Activated CD4-positive, alpha-beta memory T cell treated with anti-CD3 and anti-CD28 coated beads, Interleukin-2, amount 10 ng/mL, durations not matched to agents 7 days and 5 days (primary cell): ENCODE data around the gene TOR2A. TPM values are rescaled to one million over a fixed set of nuclear protein-coding genes. Genes with fewer than 3 reads are reported as not detected.

ENCODE experiments used
- CTCF ChIA-PET: fragments of 350-600 bp; sonication (Branson Sonifier 250); formaldehyde crosslinking; loops from one replicate; lab custom pipeline; 2021; ENCODE audit warnings: antibody characterized with exemption, inconsistent platforms; lab: Charles Lee
- POLR2A ChIA-PET: fragments of 350-600 bp; sonication (Branson Sonifier 250); formaldehyde crosslinking; loops from one replicate; lab custom pipeline; 2021; ENCODE audit warnings: antibody characterized with exemption; lab: Charles Lee
- DNase-seq: peaks from one replicate; pipeline ENCODE4 v3.0.0-alpha.2; 2020
- H3K27ac Mint-ChIP-seq: one replicate; pipeline ENCODE4 v1.8.0; 2021; ENCODE audit warnings: mild to moderate bottlenecking, mixed read lengths
- H3K27me3 Mint-ChIP-seq: one replicate; pipeline ENCODE4 v1.8.0; 2021; ENCODE audit warnings: mixed read lengths
- H3K36me3 Mint-ChIP-seq: one replicate; pipeline ENCODE4 v1.8.0; 2021; ENCODE audit warnings: low read depth, mixed read lengths
- H3K4me1 Mint-ChIP-seq: one replicate; pipeline ENCODE4 v1.8.0; 2021; ENCODE audit warnings: mixed read lengths
- H3K4me3 Mint-ChIP-seq: one replicate; pipeline ENCODE4 v1.8.0; 2021; ENCODE audit warnings: mild to moderate bottlenecking, mixed read lengths
- H3K9me3 Mint-ChIP-seq: one replicate; pipeline ENCODE4 v1.8.0; 2021; ENCODE audit warnings: mixed read lengths
- total RNA-seq, 2 experiments: library from RNA; stranded (reverse); gene quantifications; one replicate each; pipeline ENCODE4 v1.2.3, GENCODE V29; 2021

The TOR2A gene
- total RNA-seq, 2 experiments from 2014 or later: 20.6 to 23.3 TPM

- Mint-ChIP-seq H3K27ac (peak overlapping the region; percentile 80), H3K4me3 (peak overlapping the region; percentile 79), H3K27me3 (no peaks in the 10 kb centered on the region), H3K9me3 (no peaks in the 10 kb centered on the region), H3K4me1 (peaks cover 23% of the 10 kb centered on the region), H3K36me3 (peaks cover 25% of the 10 kb centered on the region)
- CTCF ChIA-PET: interaction anchor here (0.6 to 3.4 kb wide), 54 partner anchors 9 to 950 kb away, joined by 3 to 49 read pairs (median 9); partner anchors contain the start of genes CDK9, CFAP157, FPGS and LRSAM1
- no peak for DNase-seq
- POLR2A ChIA-PET: interaction anchor here (0.7 to 2.0 kb wide), 24 partner anchors 14 to 411 kb away, joined by 3 to 23 read pairs (median 4); partner anchors contain the start of genes CDK9, ENG, FPGS and LRSAM1
These were observed 564 bp upstream of the TOR2A start for GRCh38 chr9:127735530-127736185.

- H3K4me1 Mint-ChIP-seq: peaks cover 23% of the 10 kb centered on the region
- ChIA-PET CTCF (interaction anchor here (0.6 to 3.4 kb wide), 76 partner anchors 9 to 793 kb away, joined by 3 to 49 read pairs (median 5); partner anchors contain the start of genes CDK9, CFAP157, FPGS and LRSAM1), POLR2A (interaction anchor here (0.6 to 2.0 kb wide), 28 partner anchors 12 to 283 kb away, joined by 3 to 23 read pairs (median 6); partner anchors contain the start of genes CDK9, CFAP157, EEIG1 and ENG)
- peak overlapping the region; percentile 79 for H3K4me3 Mint-ChIP-seq
- peaks cover 19% of the 10 kb centered on the region for H3K36me3 Mint-ChIP-seq
- H3K27ac Mint-ChIP-seq: peak overlapping the region; percentile 82
- no peaks in the 10 kb centered on the region for H3K9me3 Mint-ChIP-seq
- DNase-seq: no peak
- no peaks in the 10 kb centered on the region for H3K27me3 Mint-ChIP-seq
These were observed 797 bp downstream of the TOR2A start for GRCh38 chr9:127734247-127734746.

- ChIA-PET POLR2A (interaction anchor here (1.9 kb wide), 1 partner anchor 177 kb away, joined by 7 read pairs; no protein-coding TSS in a partner anchor), CTCF (interaction anchor here (0.6 to 3.4 kb wide), 11 partner anchors 14 to 567 kb away, joined by 3 to 49 read pairs (median 11); partner anchors contain the start of genes CFAP157 and ST6GALNAC4)
- peak overlapping the region; percentile 40 for H3K27ac Mint-ChIP-seq
- peak overlapping the region; percentile 79 for H3K4me3 Mint-ChIP-seq
- no peaks in the 10 kb centered on the region for H3K27me3 Mint-ChIP-seq
- peaks cover 12% of the 10 kb centered on the region for H3K36me3 Mint-ChIP-seq
- peaks cover 23% of the 10 kb centered on the region for H3K4me1 Mint-ChIP-seq
- no peaks in the 10 kb centered on the region for H3K9me3 Mint-ChIP-seq
- no peak for DNase-seq
These were observed 1.5 kb downstream of the TOR2A start for GRCh38 chr9:127733614-127734013.

- POLR2A ChIA-PET: no interaction called here
These were observed 2.6 kb downstream of the TOR2A start for GRCh38 chr9:127732444-127732843.

GRCh38 chr9:127731938-127732337 is 3.2 kb downstream of the TOR2A start:
- Mint-ChIP-seq H3K9me3 (no peaks in the 10 kb centered on the region), H3K27ac (no peak overlapping the region), H3K27me3 (no peaks in the 10 kb centered on the region), H3K4me1 (peaks cover 20% of the 10 kb centered on the region), H3K4me3 (no peak overlapping the region), H3K36me3 (no peaks in the 10 kb centered on the region)
- ChIA-PET CTCF (interaction anchor here (0.6 to 1.2 kb wide), 5 partner anchors 124 to 230 kb away, joined by 3 to 5 read pairs (median 3); no protein-coding TSS in a partner anchor), POLR2A (no interaction called here)
- DNase-seq: no peak

More at GRCh38 chr9:127732444-127732843, 2.6 kb downstream of the TOR2A start:
- Mint-ChIP-seq H3K27ac (no peak overlapping the region), H3K27me3 (no peaks in the 10 kb centered on the region), H3K4me1 (peaks cover 23% of the 10 kb centered on the region), H3K9me3 (no peaks in the 10 kb centered on the region), H3K36me3 (peaks cover 4% of the 10 kb centered on the region), H3K4me3 (no peak overlapping the region)
- CTCF ChIA-PET: interaction anchor here (0.9 to 1.2 kb wide), 2 partner anchors 137 to 189 kb away, joined by 3 read pairs; no protein-coding TSS in a partner anchor
- no peak for DNase-seq

- no peak overlapping the region for H3K27ac Mint-ChIP-seq
- DNase-seq: no peak
- H3K4me1 Mint-ChIP-seq: peaks cover 17% of the 10 kb centered on the region
- ChIA-PET POLR2A (interaction anchor here (1.2 kb wide), 1 partner anchor 9 kb away, joined by 3 read pairs; no protein-coding TSS in a partner anchor), CTCF (interaction anchor here (0.9 to 1.2 kb wide), 3 partner anchors 15 to 158 kb away, joined by 3 to 5 read pairs (median 3); partner anchors contain the start of genes PTRH1 and TTC16)
- no peaks in the 10 kb centered on the region for H3K27me3 Mint-ChIP-seq
- H3K4me3 Mint-ChIP-seq: no peak overlapping the region
- no peaks in the 10 kb centered on the region for H3K9me3 Mint-ChIP-seq
- H3K36me3 Mint-ChIP-seq: no peaks in the 10 kb centered on the region
These were observed 4.2 kb downstream of the TOR2A start for GRCh38 chr9:127730799-127731410.

GRCh38 chr9:127730262-127730661 is 4.8 kb downstream of the TOR2A start:
- Mint-ChIP-seq H3K4me1 (peaks cover 13% of the 10 kb centered on the region), H3K36me3 (no peaks in the 10 kb centered on the region), H3K9me3 (no peaks in the 10 kb centered on the region), H3K27ac (no peak overlapping the region), H3K27me3 (no peaks in the 10 kb centered on the region), H3K4me3 (no peak overlapping the region)
- ChIA-PET CTCF (interaction anchor here (1.2 kb wide), 1 partner anchor 15 kb away, joined by 5 read pairs; the partner anchor contains the start of genes PTRH1 and TTC16), POLR2A (interaction anchor here (1.2 kb wide), 1 partner anchor 8 kb away, joined by 3 read pairs; no protein-coding TSS in a partner anchor)
- DNase-seq: no peak

GRCh38 chr9:127729522-127730256 is 5.4 kb downstream of the TOR2A start:
- POLR2A ChIA-PET: interaction anchor here (1.2 kb wide), 1 partner anchor 14 kb away, joined by 3 read pairs; the partner anchor contains the start of gene TTC16
- Mint-ChIP-seq H3K9me3 (no peaks in the 10 kb centered on the region), H3K27ac (no peak overlapping the region), H3K4me1 (peaks cover 12% of the 10 kb centered on the region), H3K36me3 (no peaks in the 10 kb centered on the region), H3K27me3 (no peaks in the 10 kb centered on the region), H3K4me3 (no peak overlapping the region)
- DNase-seq: no peak
- CTCF ChIA-PET: interaction anchor here (1.1 kb wide), 1 partner anchor 187 kb away, joined by 3 read pairs; the partner anchor contains the start of gene ST6GALNAC4

- no peak overlapping the region for H3K4me3 Mint-ChIP-seq
- CTCF ChIA-PET: interaction anchor here (1.1 kb wide), 1 partner anchor 188 kb away, joined by 3 read pairs; the partner anchor contains the start of gene ST6GALNAC4
- no peaks in the 10 kb centered on the region for H3K27me3 Mint-ChIP-seq
- H3K36me3 Mint-ChIP-seq: no peaks in the 10 kb centered on the region
- no peak overlapping the region for H3K27ac Mint-ChIP-seq
- POLR2A ChIA-PET: interaction anchor here (1.2 kb wide), 1 partner anchor 13 kb away, joined by 3 read pairs; the partner anchor contains the start of gene TTC16
- H3K4me1 Mint-ChIP-seq: peaks cover 4% of the 10 kb centered on the region
- H3K9me3 Mint-ChIP-seq: no peaks in the 10 kb centered on the region
- no peak for DNase-seq
These were observed 6.3 kb downstream of the TOR2A start for GRCh38 chr9:127728808-127729207.

GRCh38 chr9:127726871-127727270 is 8.2 kb downstream of the TOR2A start:
- no peaks in the 10 kb centered on the region for H3K4me1 Mint-ChIP-seq
- ChIA-PET POLR2A (no interaction called here), CTCF (no interaction called here)
- no peaks in the 10 kb centered on the region for H3K9me3 Mint-ChIP-seq
- H3K27me3 Mint-ChIP-seq: no peaks in the 10 kb centered on the region
- H3K4me3 Mint-ChIP-seq: no peak overlapping the region
- no peaks in the 10 kb centered on the region for H3K36me3 Mint-ChIP-seq
- no peak overlapping the region for H3K27ac Mint-ChIP-seq
- DNase-seq: no peak

- CTCF ChIA-PET: no interaction called here
- no peak for DNase-seq
- peaks cover 23% of the 10 kb centered on the region for H3K4me1 Mint-ChIP-seq
- no peaks in the 10 kb centered on the region for H3K36me3 Mint-ChIP-seq
- no peaks in the 10 kb centered on the region for H3K27me3 Mint-ChIP-seq
- H3K4me3 Mint-ChIP-seq: no peak overlapping the region
- POLR2A ChIA-PET: no interaction called here
- no peaks in the 10 kb centered on the region for H3K9me3 Mint-ChIP-seq
- H3K27ac Mint-ChIP-seq: no peak overlapping the region
These were observed 11.1 kb downstream of the TOR2A start for GRCh38 chr9:127724012-127724411.

- Mint-ChIP-seq H3K4me3 (no peak overlapping the region), H3K27ac (no peak overlapping the region), H3K36me3 (no peaks in the 10 kb centered on the region), H3K9me3 (no peaks in the 10 kb centered on the region), H3K4me1 (peaks cover 23% of the 10 kb centered on the region), H3K27me3 (no peaks in the 10 kb centered on the region)
- CTCF ChIA-PET: no interaction called here
- POLR2A ChIA-PET: no interaction called here
- no peak for DNase-seq
These were observed 11.7 kb downstream of the TOR2A start for GRCh38 chr9:127723444-127723843.
